ENCODE data around the gene CRB2.

CRB2 gene

GRCh38 chr9:123421801-123422455, 65.9 kb downstream of the CRB2 start:
- no peak for TF ChIP-seq ZFP30 (CRISPR knock-in tag; IDR thresholded peaks at IDR 0.05)
- no peak for TF ChIP-seq OSR1 (CRISPR knock-in tag; IDR thresholded peaks at IDR 0.05)
- TF ChIP-seq TSHZ2 (CRISPR knock-in tag; IDR thresholded peaks at IDR 0.05), result no peak
- no peak for TF ChIP-seq ESRRG (CRISPR knock-in tag; IDR thresholded peaks at IDR 0.05)
- TF ChIP-seq RARB (CRISPR knock-in tag; IDR thresholded peaks at IDR 0.05), result no peak
- ATAC-seq, result no peak

GRCh38 chr9:123422635-123423310, 66.8 kb downstream of the CRB2 start:
- TF ChIP-seq TSHZ2 (CRISPR knock-in tag; IDR thresholded peaks at IDR 0.05) (no peak), SNAI2 (CRISPR knock-in tag; IDR thresholded peaks at IDR 0.05) (no peak), RARB (CRISPR knock-in tag; IDR thresholded peaks at IDR 0.05) (no peak), ZC3H10 (CRISPR knock-in tag; IDR thresholded peaks at IDR 0.05) (no peak), ZNF70 (CRISPR knock-in tag; IDR thresholded peaks at IDR 0.05) (no peak), CSRNP3 (CRISPR knock-in tag; IDR thresholded peaks at IDR 0.05) (no peak), CREB5 (CRISPR knock-in tag; IDR thresholded peaks at IDR 0.05; ENCODE audit: low read depth) (no peak), CSDC2 (CRISPR knock-in tag; IDR thresholded peaks at IDR 0.05) (no peak), GLIS3 (CRISPR knock-in tag; IDR thresholded peaks at IDR 0.05) (no peak), TOX (CRISPR knock-in tag; IDR thresholded peaks at IDR 0.05; ENCODE audit: borderline replicate concordance) (no peak), POU6F1 (CRISPR knock-in tag; IDR thresholded peaks at IDR 0.05; ENCODE audit: borderline replicate concordance, low read depth) (no peak), ZFP3 (CRISPR knock-in tag; IDR thresholded peaks at IDR 0.05) (no peak), OSR1 (CRISPR knock-in tag; IDR thresholded peaks at IDR 0.05) (no peak), ARNTL (CRISPR knock-in tag; IDR thresholded peaks at IDR 0.05; ENCODE audit: borderline replicate concordance, low read depth) (no peak), PPARA (CRISPR knock-in tag; IDR thresholded peaks at IDR 0.05; ENCODE audit: borderline replicate concordance) (no peak), ZNF8 (CRISPR knock-in tag; IDR thresholded peaks at IDR 0.05) (no peak), ISL1 (CRISPR knock-in tag; IDR thresholded peaks at IDR 0.05) (no peak), ZFP30 (CRISPR knock-in tag; IDR thresholded peaks at IDR 0.05) (no peak)

GRCh38 chr9:123423311-123423640, 67.3 kb downstream of the CRB2 start:
- no peak for ATAC-seq
- TF ChIP-seq ZNF8 (CRISPR knock-in tag; IDR thresholded peaks at IDR 0.05) (no peak), GLIS3 (CRISPR knock-in tag; IDR thresholded peaks at IDR 0.05) (no peak), BACH2 (CRISPR knock-in tag; IDR thresholded peaks at IDR 0.05; ENCODE audit: borderline replicate concordance) (no peak), ISL1 (CRISPR knock-in tag; IDR thresholded peaks at IDR 0.05) (no peak), ZNF70 (CRISPR knock-in tag; IDR thresholded peaks at IDR 0.05) (no peak), SNAI2 (CRISPR knock-in tag; IDR thresholded peaks at IDR 0.05) (no peak), CREB5 (CRISPR knock-in tag; IDR thresholded peaks at IDR 0.05; ENCODE audit: low read depth) (no peak), ARNTL (CRISPR knock-in tag; IDR thresholded peaks at IDR 0.05; ENCODE audit: borderline replicate concordance, low read depth) (no peak), PPARA (CRISPR knock-in tag; IDR thresholded peaks at IDR 0.05; ENCODE audit: borderline replicate concordance) (no peak), ZNF565 (CRISPR knock-in tag; conservative IDR thresholded peaks at IDR 0.05; ENCODE audit: low read depth) (no peak), TOX (CRISPR knock-in tag; IDR thresholded peaks at IDR 0.05; ENCODE audit: borderline replicate concordance) (no peak), OSR1 (CRISPR knock-in tag; IDR thresholded peaks at IDR 0.05) (no peak), CSRNP3 (CRISPR knock-in tag; IDR thresholded peaks at IDR 0.05) (no peak), RARB (CRISPR knock-in tag; IDR thresholded peaks at IDR 0.05) (no peak), CSDC2 (CRISPR knock-in tag; IDR thresholded peaks at IDR 0.05) (no peak)

More at GRCh38 chr9:123422635-123423310, 66.8 kb downstream of the CRB2 start:
- ATAC-seq, result no peak
